Ishikawa (cell line): ENCODE results near the gene KCTD11.

Source experiments
- CREB1 ChIP-seq: IDR thresholded peaks from 2 replicates; pipeline ENCODE4 v1.6.1; 2012; ENCODE audit warnings: low read depth
- EP300 ChIP-seq: IDR thresholded peaks from 2 replicates; pipeline ENCODE4 v1.6.1; 2012; ENCODE audit warnings: borderline replicate concordance
- MAX ChIP-seq: IDR thresholded peaks from 2 replicates; pipeline ENCODE4 v1.6.1; 2012
- REST ChIP-seq: IDR thresholded peaks from 2 replicates; pipeline ENCODE4 v1.6.1; 2012; ENCODE audit warnings: low read depth, mild to moderate bottlenecking
- TAF1 ChIP-seq: IDR thresholded peaks from 2 replicates; pipeline ENCODE4 v1.6.1; 2012; ENCODE audit warnings: low read depth, mild to moderate bottlenecking
- TCF12 ChIP-seq: IDR thresholded peaks from 2 replicates; pipeline ENCODE4 v1.6.1; 2012; ENCODE audit warnings: low read depth
- USF1 ChIP-seq: IDR thresholded peaks from 2 replicates; pipeline ENCODE4 v1.6.1; 2012
- YY1 ChIP-seq: IDR thresholded peaks from 2 replicates; pipeline ENCODE4 v1.6.1; 2012; ENCODE audit warnings: low read depth

GRCh38 chr17:7392696-7393612, 41.0 kb downstream of the KCTD11 start:
- TF ChIP-seq EP300 (no peak), REST (no peak), CREB1 (no peak), USF1 (no peak), MAX (no peak), TAF1 (no peak; the same call in 1 of the 2 replicates), YY1 (no peak), TCF12 (no peak)
